Activated T-helper 2 cell treated with anti-CD3 and anti-CD28 coated beads, Interferon-gamma antibody, Interleukin-2, Interleukin-4, amounts not matched to agents 10 μg/mL and 5 μg/mL and 100 μg/mL, durations not matched to agents 14 hours and 24 hours and 36 hours (primary cell): ENCODE data around the gene CYGB. TPM values are rescaled to one million over a fixed set of nuclear protein-coding genes. Genes with fewer than 3 reads are reported as not detected.
A peak's percentile ranks its signal among the peaks of the same experiment; 100 is the strongest.

Experiments used
- DNase-seq: peaks from one replicate; pipeline ENCODE4 v3.0.0; 2021; ENCODE audit warnings: low spot score
- H3K27ac Mint-ChIP-seq: one replicate; pipeline ENCODE4 v1.8.0; 2021; ENCODE audit warnings: mixed read lengths
- H3K27me3 Mint-ChIP-seq: one replicate; pipeline ENCODE4 v1.8.0; 2021; ENCODE audit warnings: low read depth, mixed read lengths
- H3K36me3 Mint-ChIP-seq: one replicate; pipeline ENCODE4 v1.8.0; 2021; ENCODE audit warnings: low read depth, mixed read lengths
- H3K4me1 Mint-ChIP-seq: one replicate; pipeline ENCODE4 v1.8.0; 2021; ENCODE audit warnings: low read depth, mixed read lengths
- H3K4me3 Mint-ChIP-seq: one replicate; pipeline ENCODE4 v1.8.0; 2021; ENCODE audit warnings: low read depth, mild to moderate bottlenecking, moderate library complexity, mixed read lengths
- H3K9me3 Mint-ChIP-seq: one replicate; pipeline ENCODE4 v1.8.0; 2021; ENCODE audit warnings: mixed read lengths
- intact Hi-C: fragments of 100-400 bp; cut with micrococcal nuclease; formaldehyde crosslinking; loops from one replicate; pipeline ENCODE4 v1.15.1; 2023
- total RNA-seq: library from RNA; stranded (reverse); gene quantifications from 2 replicates; pipeline ENCODE4 v1.2.3, GENCODE V29; 2022

Gene CYGB
- total RNA-seq, 1 donor from 2014 or later = not detected

GRCh38 chr17:76501018-76501826 lies 36.3 kb downstream of the CYGB start, which contains the start of gene RHBDF2:
TSS of gene RHBDF2 (minus strand) at chr17:76501423. CDS start at chr17:76481524, 19,899 bp downstream.
- Mint-ChIP-seq H3K27ac (peak within 1 kb of the TSS; percentile 92), H3K4me1 (peaks cover 20% of the 10 kb centered on the region), H3K27me3 (no peaks in the 10 kb centered on the region), H3K36me3 (peaks cover 6% of the 10 kb centered on the region), H3K4me3 (peak within 1 kb of the TSS; percentile 88), H3K9me3 (no peaks in the 10 kb centered on the region)
- intact Hi-C loops = loop anchor here (1.0 kb wide), 1 partner anchor 35 kb away; no protein-coding TSS in a partner anchor
- DNase-seq = peak; percentile 94

GRCh38 chr17:76500747-76501017 lies 36.8 kb downstream of the CYGB start:
- H3K36me3 Mint-ChIP-seq = peaks cover 6% of the 10 kb centered on the region
- intact Hi-C loops = loop anchor here (1.0 kb wide), 1 partner anchor 34 kb away; no protein-coding TSS in a partner anchor
- no peaks in the 10 kb centered on the region for H3K27me3 Mint-ChIP-seq
- peaks cover 19% of the 10 kb centered on the region for H3K4me1 Mint-ChIP-seq
- no peaks in the 10 kb centered on the region for H3K9me3 Mint-ChIP-seq
- no peak overlapping the region for H3K27ac Mint-ChIP-seq
- no peak for DNase-seq
- peak overlapping the region; percentile 88 for H3K4me3 Mint-ChIP-seq

GRCh38 chr17:76500074-76500746 lies 37.3 kb downstream of the CYGB start:
- no peaks in the 10 kb centered on the region for H3K27me3 Mint-ChIP-seq
- intact Hi-C loops = no loop called here

GRCh38 chr17:76499267-76499667 lies 38.2 kb downstream of the CYGB start:
- H3K27me3 Mint-ChIP-seq = no peaks in the 10 kb centered on the region
- intact Hi-C loops = loop anchor here (5.0 kb wide), 1 partner anchor 312 kb away; no protein-coding TSS in a partner anchor
- peaks cover 19% of the 10 kb centered on the region for H3K4me1 Mint-ChIP-seq
- no peak overlapping the region for H3K27ac Mint-ChIP-seq
- H3K36me3 Mint-ChIP-seq = peaks cover 6% of the 10 kb centered on the region
- no peaks in the 10 kb centered on the region for H3K9me3 Mint-ChIP-seq
- no peak overlapping the region for H3K4me3 Mint-ChIP-seq
- DNase-seq = no peak

More at GRCh38 chr17:76500074-76500746, 37.3 kb downstream of the CYGB start:
- Mint-ChIP-seq H3K27ac (no peak overlapping the region), H3K9me3 (no peaks in the 10 kb centered on the region), H3K4me1 (peaks cover 19% of the 10 kb centered on the region), H3K36me3 (peaks cover 6% of the 10 kb centered on the region), H3K4me3 (peak overlapping the region; percentile 88)
- DNase-seq = no peak

- H3K9me3 Mint-ChIP-seq = no peaks in the 10 kb centered on the region
- DNase-seq = no peak
- no peak overlapping the region for H3K27ac Mint-ChIP-seq
- H3K4me1 Mint-ChIP-seq = peaks cover 21% of the 10 kb centered on the region
- peak overlapping the region; percentile 26 for H3K4me3 Mint-ChIP-seq
- peaks cover 6% of the 10 kb centered on the region for H3K36me3 Mint-ChIP-seq
- no peaks in the 10 kb centered on the region for H3K27me3 Mint-ChIP-seq
- intact Hi-C loops = loop anchor here (5.0 kb wide), 1 partner anchor 312 kb away; no protein-coding TSS in a partner anchor
Observed at GRCh38 chr17:76498876-76499251, 38.6 kb downstream of the CYGB start.

GRCh38 chr17:76497979-76498875 lies 39.3 kb downstream of the CYGB start:
- H3K27me3 Mint-ChIP-seq = no peaks in the 10 kb centered on the region
- DNase-seq = no peak
- H3K36me3 Mint-ChIP-seq = peaks cover 9% of the 10 kb centered on the region
- intact Hi-C loops = loop anchor here (5.0 kb wide), 1 partner anchor 311 kb away; no protein-coding TSS in a partner anchor
- peak overlapping the region; percentile 21 for H3K4me3 Mint-ChIP-seq
- no peak overlapping the region for H3K27ac Mint-ChIP-seq
- H3K4me1 Mint-ChIP-seq = peaks cover 28% of the 10 kb centered on the region
- no peaks in the 10 kb centered on the region for H3K9me3 Mint-ChIP-seq

GRCh38 chr17:76497699-76497978 lies 39.9 kb downstream of the CYGB start:
- no peak for DNase-seq
- Mint-ChIP-seq H3K4me3 (no peak overlapping the region), H3K27me3 (no peaks in the 10 kb centered on the region), H3K9me3 (no peaks in the 10 kb centered on the region), H3K27ac (no peak overlapping the region), H3K36me3 (peaks cover 9% of the 10 kb centered on the region), H3K4me1 (peaks cover 33% of the 10 kb centered on the region)
- intact Hi-C loops = loop anchor here (5.0 kb wide), 1 partner anchor 310 kb away; no protein-coding TSS in a partner anchor

- no peak overlapping the region for H3K4me3 Mint-ChIP-seq
- intact Hi-C loops = loop anchor here (5.0 kb wide), 1 partner anchor 309 kb away; no protein-coding TSS in a partner anchor
- no peaks in the 10 kb centered on the region for H3K27me3 Mint-ChIP-seq
- H3K9me3 Mint-ChIP-seq = no peaks in the 10 kb centered on the region
- peaks cover 9% of the 10 kb centered on the region for H3K36me3 Mint-ChIP-seq
- no peak overlapping the region for H3K27ac Mint-ChIP-seq
- peaks cover 37% of the 10 kb centered on the region for H3K4me1 Mint-ChIP-seq
- no peak for DNase-seq
Observed at GRCh38 chr17:76496464-76496863, 41.0 kb downstream of the CYGB start.

- no peak for DNase-seq
- Mint-ChIP-seq H3K4me1 (peaks cover 37% of the 10 kb centered on the region), H3K27me3 (no peaks in the 10 kb centered on the region), H3K4me3 (no peak overlapping the region), H3K9me3 (no peaks in the 10 kb centered on the region), H3K36me3 (peaks cover 9% of the 10 kb centered on the region), H3K27ac (no peak overlapping the region)
- intact Hi-C loops = loop anchor here (5.0 kb wide), 1 partner anchor 309 kb away; no protein-coding TSS in a partner anchor
Observed at GRCh38 chr17:76495663-76496400, 41.7 kb downstream of the CYGB start.

- intact Hi-C loops = loop anchor here (1.0 kb wide), 1 partner anchor 22 kb away; no protein-coding TSS in a partner anchor
- Mint-ChIP-seq H3K9me3 (no peaks in the 10 kb centered on the region), H3K4me3 (peak overlapping the region; percentile 71), H3K27me3 (no peaks in the 10 kb centered on the region), H3K27ac (peak overlapping the region; percentile 95), H3K4me1 (peaks cover 30% of the 10 kb centered on the region), H3K36me3 (peaks cover 3% of the 10 kb centered on the region)
- no peak for DNase-seq
Observed at GRCh38 chr17:76493505-76494167, 43.9 kb downstream of the CYGB start.

GRCh38 chr17:76492989-76493501 lies 44.5 kb downstream of the CYGB start:
- intact Hi-C loops = loop anchor here (1.0 kb wide), 1 partner anchor 22 kb away; no protein-coding TSS in a partner anchor
- H3K4me3 Mint-ChIP-seq = peak overlapping the region; percentile 71
- H3K9me3 Mint-ChIP-seq = no peaks in the 10 kb centered on the region
- H3K36me3 Mint-ChIP-seq = peaks cover 3% of the 10 kb centered on the region
- peak overlapping the region; percentile 95 for H3K27ac Mint-ChIP-seq
- DNase-seq = peak; percentile 48
- H3K27me3 Mint-ChIP-seq = no peaks in the 10 kb centered on the region
- H3K4me1 Mint-ChIP-seq = peaks cover 30% of the 10 kb centered on the region
